Smooth muscle cell (in vitro differentiated cells): ENCODE results near the gene CDT1. TPM values are rescaled to one million over a fixed set of nuclear protein-coding genes. Genes with fewer than 3 reads are reported as not detected.

Experiments used
- DNase-seq: peaks from one replicate; lab custom pipeline; 2025; ENCODE audit not compliant: unreplicated experiment; lab: John Stamatoyannopoulos, UW
- H2AFZ ChIP-seq: fragments of 200-600 bp; sonication (generic); 2 replicates; pipeline ENCODE4 v1.6.0; 2016; ENCODE audit warnings: antibody characterized with exemption, low read depth, mild to moderate bottlenecking
- H3F3A ChIP-seq: fragments of 200-600 bp; sonication (generic); 2 replicates; pipeline ENCODE4 v1.6.0; 2017; ENCODE audit warnings: antibody characterized with exemption, low read depth
- H3K27ac ChIP-seq: fragments of 200-600 bp; sonication (generic); 2 replicates; pipeline ENCODE4 v1.5.1; 2016; ENCODE audit warnings: low read depth, mild to moderate bottlenecking
- H3K27me3 ChIP-seq: fragments of 200-600 bp; sonication (generic); 2 replicates; pipeline ENCODE4 v1.6.1; 2016; ENCODE audit warnings: low read depth, mild to moderate bottlenecking
- H3K36me3 ChIP-seq: fragments of 200-600 bp; sonication (generic); 2 replicates; pipeline ENCODE4 v1.5.1; 2016; ENCODE audit warnings: low read depth
- H3K4me1 ChIP-seq: fragments of 200-600 bp; sonication (generic); 2 replicates; pipeline ENCODE4 v1.5.1; 2016; ENCODE audit warnings: low read depth
- H3K4me2 ChIP-seq: fragments of 200-600 bp; sonication (generic); 2 replicates; pipeline ENCODE4 v1.6.0; 2016; ENCODE audit warnings: mild to moderate bottlenecking
- H3K4me3 ChIP-seq: fragments of 200-600 bp; sonication (generic); 2 replicates; pipeline ENCODE4 v1.5.1; 2016; ENCODE audit warnings: mild to moderate bottlenecking
- H3K79me2 ChIP-seq: fragments of 200-600 bp; sonication (generic); 2 replicates; pipeline ENCODE4 v1.6.0; 2016; ENCODE audit warnings: low read depth, mild to moderate bottlenecking
- H3K9ac ChIP-seq: fragments of 200-600 bp; sonication (generic); 2 replicates; pipeline ENCODE4 v1.6.0; 2016; ENCODE audit warnings: low read depth
- H3K9me3 ChIP-seq: fragments of 200-600 bp; sonication (generic); replicated peaks from 2 replicates; pipeline ENCODE4 v1.5.1; 2016; ENCODE audit warnings: low read depth
- H4K20me1 ChIP-seq: fragments of 200-600 bp; sonication (generic); 2 replicates; pipeline ENCODE4 v1.6.0; 2016; ENCODE audit warnings: low read depth
- WGBS: methylation state at CpG from one replicate; pipeline ENCODE4 v1.1.7; 2016; ENCODE audit warnings: low lambda C conversion rate; 5-methylcytosine and 5-hydroxymethylcytosine counted together
- polyA plus RNA-seq: library from polyadenylated mRNA; unstranded; fragments of >200 nt; fragmentation: Nextera tagmentation; extraction: Ambion mirVana; gene quantifications from 2 replicates; pipeline ENCODE4 v1.2.1, GENCODE V29; 2016
- total RNA-seq: library from RNA; depleted of rRNA; stranded (reverse); fragments of >200 nt; gene quantifications from 2 replicates; pipeline ENCODE4 v1.2.3, GENCODE V29; 2014
- TF ChIP-seq, protein P1 (sequence below): fragments of 200-600 bp; sonication (generic); IDR thresholded peaks from 2 replicates; pipeline ENCODE4 v1.5.1; 2017; ENCODE audit warnings: borderline replicate concordance, mild to moderate bottlenecking, antibody characterized with exemption; ENCODE audit not compliant: insufficient read depth, poor library complexity, severe bottlenecking

The CDT1 gene
- total and polyA plus RNA-seq, 2 experiments from 2014 or later = 5.3 to 13.3 TPM

DNA sequence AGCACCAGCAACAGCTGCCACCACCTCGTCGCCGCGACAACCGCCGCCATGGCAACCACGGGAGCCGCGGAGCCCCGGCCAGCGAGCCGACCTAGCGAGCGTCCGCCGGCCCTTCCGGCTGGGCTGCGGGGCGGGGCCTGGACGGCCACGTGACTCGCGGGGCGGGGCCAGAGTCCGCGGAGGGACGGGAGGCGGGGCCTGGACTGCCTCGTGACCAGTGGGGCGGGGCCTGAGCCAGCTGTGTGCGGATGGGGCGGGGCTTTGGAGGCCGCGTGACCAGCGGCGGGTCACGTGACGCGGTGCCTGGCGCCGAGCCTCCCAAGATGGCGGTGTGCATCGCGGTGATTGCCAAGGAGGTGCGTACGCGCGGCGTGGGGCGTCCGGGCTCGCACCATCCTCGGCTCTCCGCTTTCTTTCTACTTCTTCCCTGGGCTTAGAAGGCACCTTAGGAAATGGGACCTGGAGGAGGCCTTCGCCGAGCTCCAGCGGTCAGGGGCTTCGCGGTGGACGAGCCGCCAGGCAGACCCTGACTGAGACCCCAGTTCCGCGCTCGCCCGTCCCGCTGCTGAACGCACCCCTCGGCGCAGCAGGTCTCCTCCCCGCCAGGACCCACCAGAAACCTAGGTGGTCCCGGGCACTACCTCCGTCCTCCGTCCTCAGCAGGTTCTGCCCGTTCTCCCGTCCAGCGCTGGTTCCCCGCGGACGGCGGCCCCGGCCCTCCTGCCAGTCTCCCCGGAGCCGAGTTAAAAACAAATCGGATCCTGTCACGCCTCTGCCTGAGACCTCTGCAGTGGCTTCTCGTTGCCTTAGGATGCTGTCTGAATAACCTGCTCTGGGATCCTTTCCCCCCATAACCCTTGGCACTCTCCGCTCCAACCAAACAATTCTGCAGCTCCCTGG is 53.5 kb downstream of the CDT1 start, which contains the start of the genes GALNS and TRAPPC2L:
Gene GALNS (minus strand): TSS at position 120 of the 900 bp plus-strand sequence. CDS start 70 bp downstream, at position 50.
Gene TRAPPC2L (plus strand): TSS at position 300 of the 900 bp plus-strand sequence. CDS start 24 bp downstream, at position 324.
- Histone ChIP-seq H4K20me1 (peaks cover 29% of the 10 kb centered on the region), H3K36me3 (no peaks in the 10 kb centered on the region), H3K4me2 (peak within 1 kb of the TSS; percentile 95), H3K27me3 (no peaks in the 10 kb centered on the region), H3K9ac (peak within 1 kb of the TSS; percentile 89), H3F3A (no peaks in the 10 kb centered on the region), H3K4me3 (peak within 1 kb of the TSS; percentile 84), H3K9me3 (no peaks in the 10 kb centered on the region), H3K27ac (peak within 1 kb of the TSS; percentile 56), H3K4me1 (peaks cover 3% of the 10 kb centered on the region), H2AFZ (peak within 1 kb of the TSS; percentile 91), H3K79me2 (peaks cover 20% of the 10 kb centered on the region)
- TF ChIP-seq, protein P1, sequence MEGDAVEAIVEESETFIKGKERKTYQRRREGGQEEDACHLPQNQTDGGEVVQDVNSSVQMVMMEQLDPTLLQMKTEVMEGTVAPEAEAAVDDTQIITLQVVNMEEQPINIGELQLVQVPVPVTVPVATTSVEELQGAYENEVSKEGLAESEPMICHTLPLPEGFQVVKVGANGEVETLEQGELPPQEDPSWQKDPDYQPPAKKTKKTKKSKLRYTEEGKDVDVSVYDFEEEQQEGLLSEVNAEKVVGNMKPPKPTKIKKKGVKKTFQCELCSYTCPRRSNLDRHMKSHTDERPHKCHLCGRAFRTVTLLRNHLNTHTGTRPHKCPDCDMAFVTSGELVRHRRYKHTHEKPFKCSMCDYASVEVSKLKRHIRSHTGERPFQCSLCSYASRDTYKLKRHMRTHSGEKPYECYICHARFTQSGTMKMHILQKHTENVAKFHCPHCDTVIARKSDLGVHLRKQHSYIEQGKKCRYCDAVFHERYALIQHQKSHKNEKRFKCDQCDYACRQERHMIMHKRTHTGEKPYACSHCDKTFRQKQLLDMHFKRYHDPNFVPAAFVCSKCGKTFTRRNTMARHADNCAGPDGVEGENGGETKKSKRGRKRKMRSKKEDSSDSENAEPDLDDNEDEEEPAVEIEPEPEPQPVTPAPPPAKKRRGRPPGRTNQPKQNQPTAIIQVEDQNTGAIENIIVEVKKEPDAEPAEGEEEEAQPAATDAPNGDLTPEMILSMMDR = no peak
- DNase-seq = peak; percentile 98
- under 1% methylated on average over 69 of the region's 87 CpGs for WGBS

DNA sequence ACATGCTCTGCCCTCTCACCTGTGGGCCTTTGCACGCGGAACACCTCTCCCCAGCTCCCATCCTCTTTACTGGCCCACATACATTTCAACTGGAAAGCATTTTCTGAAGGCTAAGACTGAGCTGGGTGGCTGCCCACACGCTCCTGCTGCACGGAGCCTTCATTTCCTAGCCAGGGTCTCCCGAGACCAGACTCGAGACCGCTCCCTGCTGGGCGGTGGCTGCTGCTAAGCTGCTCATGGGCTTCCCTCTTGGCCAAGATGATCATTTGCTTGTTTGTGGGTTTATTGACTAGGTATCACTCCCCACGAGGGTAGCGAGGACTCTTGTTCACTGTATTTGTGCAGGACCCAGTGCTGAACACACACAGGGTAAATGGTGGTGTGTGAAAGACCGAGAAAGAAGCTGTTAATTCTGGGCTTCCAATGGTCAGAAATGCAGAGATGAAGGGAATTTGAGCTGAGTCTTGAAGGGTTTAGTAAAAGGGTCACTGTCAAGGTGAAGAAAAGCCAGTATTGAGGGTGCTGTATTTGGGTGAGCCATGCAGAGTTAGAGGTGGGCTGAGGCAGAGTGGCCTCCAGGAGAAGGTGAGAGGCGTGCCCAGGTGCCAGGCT is 54.2 kb downstream of the CDT1 start:
- Histone ChIP-seq H3K79me2 (peaks cover 20% of the 10 kb centered on the region), H3K27ac (peak overlapping the region; percentile 56), H3K9ac (peak overlapping the region; percentile 89), H4K20me1 (peaks cover 29% of the 10 kb centered on the region), H3K9me3 (no peaks in the 10 kb centered on the region), H3K36me3 (no peaks in the 10 kb centered on the region), H3K4me2 (peak overlapping the region; percentile 90), H3F3A (no peaks in the 10 kb centered on the region), H3K27me3 (no peaks in the 10 kb centered on the region), H3K4me1 (peaks cover 3% of the 10 kb centered on the region), H2AFZ (peak overlapping the region; percentile 91), H3K4me3 (peak overlapping the region; percentile 84)
- TF ChIP-seq, protein P1 = peak; percentile 60
- peak; percentile 30 for DNase-seq
- 17% methylated on average over 12 of the region's 12 CpGs for WGBS

Other genes starting within 250 kb of the CDT1 start
- gene ZC3H18, start 233.4 kb upstream of the CDT1 start, total RNA-seq = 5.9 and 14.6 TPM in 2 replicates
- gene ZC3H18, start 233.4 kb upstream of the CDT1 start, polyA plus RNA-seq = 30.4 and 36.1 TPM in 2 replicates
- not detected in 2 replicates for gene IL17C, start 165.2 kb upstream of the CDT1 start, total RNA-seq
- gene IL17C, start 165.2 kb upstream of the CDT1 start, polyA plus RNA-seq = not detected in 2 replicates
- gene CYBA, start 152.7 kb upstream of the CDT1 start, total RNA-seq = 158 and 181 TPM in 2 replicates
- 388 and 490 TPM in 2 replicates for gene CYBA, start 152.7 kb upstream of the CDT1 start, polyA plus RNA-seq
- 25.7 and 46.1 TPM in 2 replicates for gene MVD, start 140.7 kb upstream of the CDT1 start, total RNA-seq
- 85.9 and 113 TPM in 2 replicates for gene MVD, start 140.7 kb upstream of the CDT1 start, polyA plus RNA-seq
- 0.22 and 0.81 TPM in 2 replicates for gene SNAI3, start 117.3 kb upstream of the CDT1 start, total RNA-seq
- gene SNAI3, start 117.3 kb upstream of the CDT1 start, polyA plus RNA-seq = 1.4 and 3.3 TPM in 2 replicates
- gene RNF166, start 97.4 kb upstream of the CDT1 start, total RNA-seq = 6.5 and 10.1 TPM in 2 replicates
- 16.2 and 17.3 TPM in 2 replicates for gene RNF166, start 97.4 kb upstream of the CDT1 start, polyA plus RNA-seq
- 5.8 and 6.6 TPM in 2 replicates for gene CTU2, start 97.3 kb upstream of the CDT1 start, total RNA-seq
- 16.4 and 21.3 TPM in 2 replicates for gene CTU2, start 97.3 kb upstream of the CDT1 start, polyA plus RNA-seq
- gene PIEZO1, start 18.6 kb upstream of the CDT1 start, total RNA-seq = 59.2 and 62.1 TPM in 2 replicates
- gene PIEZO1, start 18.6 kb upstream of the CDT1 start, polyA plus RNA-seq = 70.9 and 107 TPM in 2 replicates
- 72.5 and 143 TPM in 2 replicates for gene APRT, start 8.1 kb downstream of the CDT1 start, total RNA-seq
- 200 and 216 TPM in 2 replicates for gene APRT, start 8.1 kb downstream of the CDT1 start, polyA plus RNA-seq
- gene GALNS, start 53.2 kb downstream of the CDT1 start, total RNA-seq = 13.4 and 20.8 TPM in 2 replicates
- gene GALNS, start 53.2 kb downstream of the CDT1 start, polyA plus RNA-seq = 19.5 and 21.3 TPM in 2 replicates
- gene TRAPPC2L, start 53.3 kb downstream of the CDT1 start, total RNA-seq = 17.9 and 36.3 TPM in 2 replicates
- 125 and 130 TPM in 2 replicates for gene TRAPPC2L, start 53.3 kb downstream of the CDT1 start, polyA plus RNA-seq
- gene PABPN1L, start 62.9 kb downstream of the CDT1 start, total RNA-seq = not detected in 2 replicates
- gene PABPN1L, start 62.9 kb downstream of the CDT1 start, polyA plus RNA-seq = 0.27 TPM in 1 of 2 replicates, not detected in the other
- 0.45 TPM in 1 of 2 replicates, not detected in the other for gene CBFA2T3, start 173.4 kb downstream of the CDT1 start, total RNA-seq
- 0.25 and 0.87 TPM in 2 replicates for gene CBFA2T3, start 173.4 kb downstream of the CDT1 start, polyA plus RNA-seq